GM21526 (cell line): ENCODE data around the gene AMOTL1.

ENCODE experiments used
- ATAC-seq: cut with Tn5 transposase; IDR thresholded peaks from one replicate; pipeline ENCODE4 v1.9.1; 2021; ENCODE audit warnings: moderate library complexity; ENCODE audit not compliant: unreplicated experiment, low FRiP score

AMOTL1 gene

DNA sequence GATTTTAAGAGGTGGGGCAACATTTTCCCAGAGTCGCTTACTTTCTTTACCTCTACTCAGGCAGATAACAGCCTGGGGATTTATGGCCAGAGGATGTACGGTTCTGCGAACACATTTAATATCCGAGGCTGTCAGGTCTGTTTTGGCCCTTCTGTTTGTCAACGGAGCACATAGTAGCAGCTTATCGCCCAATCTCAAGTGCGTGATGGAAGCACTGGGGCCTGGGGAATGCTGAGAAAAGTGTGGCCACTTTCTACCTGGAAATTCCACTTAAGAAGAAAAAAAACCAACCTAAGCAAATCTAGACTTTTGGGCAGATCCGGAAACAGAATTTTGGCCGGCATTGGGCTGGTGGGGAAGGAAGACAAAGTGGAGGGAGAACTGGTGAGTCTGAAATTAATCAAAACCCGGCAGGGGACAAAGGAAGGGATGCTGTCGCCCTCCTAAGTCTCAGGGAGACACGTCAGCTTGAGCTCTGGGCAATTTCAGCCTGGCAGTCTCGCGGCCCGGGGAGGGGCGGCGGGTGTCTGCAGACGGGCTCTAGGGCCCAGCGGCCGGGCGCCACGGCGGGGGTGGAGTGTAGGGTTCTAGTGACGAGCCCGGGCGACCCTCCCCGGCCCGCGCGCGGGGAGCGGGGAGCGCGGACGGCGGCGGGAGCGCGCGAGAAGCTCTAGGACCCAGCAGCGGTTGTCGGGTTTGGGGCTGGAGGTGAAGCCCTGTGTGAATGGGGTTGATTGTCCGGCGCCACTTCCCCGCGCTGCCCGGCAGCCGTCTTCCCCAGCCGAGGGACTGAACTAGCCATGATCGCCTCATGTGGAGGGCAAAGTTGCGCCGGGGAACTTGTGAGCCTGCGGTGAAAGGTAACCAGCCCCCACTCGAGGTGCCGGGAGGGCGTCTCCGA, at the start of gene AMOTL1:
TSS of gene AMOTL1 (plus strand) at position 656 of the 901 bp plus-strand sequence. CDS start at position 812, 156 bp downstream.
- ATAC-seq, result peak; percentile 58

- ATAC-seq, result no peak
These were observed 48.3 kb upstream of the AMOTL1 start for GRCh38 chr11:94719876-94720275.

DNA sequence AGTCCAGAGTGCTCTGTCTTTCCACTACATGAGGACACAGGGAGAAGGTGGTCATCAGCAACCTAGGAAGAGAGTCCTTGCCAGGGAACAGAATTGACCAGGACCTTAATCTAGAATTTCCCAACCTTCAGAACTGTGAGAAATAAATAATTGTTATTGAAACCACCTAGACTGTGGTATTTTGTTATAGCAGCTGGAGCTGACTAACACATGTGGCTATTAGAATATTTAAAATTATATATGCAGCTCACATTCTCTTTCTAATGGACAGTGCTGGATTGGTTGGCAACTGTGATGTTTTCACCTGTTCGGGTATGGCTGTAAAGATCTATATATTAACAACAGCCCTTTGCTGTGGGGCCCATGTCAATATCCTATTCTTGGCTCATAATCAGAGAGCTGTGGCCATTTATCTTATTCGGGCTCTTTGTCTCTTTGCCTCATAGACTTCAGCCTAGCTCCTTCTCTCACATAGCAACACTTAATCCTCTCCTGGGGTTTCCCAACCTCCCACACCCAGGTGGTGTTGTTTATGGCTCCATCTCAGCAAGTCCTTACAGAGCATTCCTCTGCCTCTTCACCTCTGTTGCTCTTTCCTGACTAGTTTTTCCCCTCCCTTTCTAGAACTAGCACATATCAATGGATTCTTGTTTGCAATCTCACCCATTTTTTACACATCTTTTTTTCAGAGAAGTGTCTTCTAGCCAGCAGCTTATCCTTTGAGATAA, 46.4 kb upstream of the AMOTL1 start:
- no peak for ATAC-seq

DNA sequence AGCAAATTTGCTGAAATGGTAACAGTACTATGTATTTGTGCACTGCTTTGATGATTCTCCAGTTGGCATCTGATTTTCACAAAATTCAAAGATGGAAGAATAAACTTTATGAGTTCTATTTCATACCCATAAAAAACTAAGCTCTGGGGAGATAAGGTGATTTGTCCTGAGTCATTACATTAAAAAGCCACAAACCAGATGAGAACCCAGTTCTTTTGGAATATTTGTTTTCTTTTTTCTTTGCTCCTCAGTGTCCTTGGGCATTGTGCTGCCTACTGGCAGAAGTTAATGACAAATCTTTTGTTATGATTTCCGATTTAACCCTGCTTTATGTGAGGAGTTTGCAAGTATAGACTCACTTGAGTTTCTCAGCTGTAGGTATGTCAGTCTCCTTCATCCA, 45.4 kb upstream of the AMOTL1 start:
- ATAC-seq, result no peak

GRCh38 chr11:94725097-94725496, 43.1 kb upstream of the AMOTL1 start:
- no peak for ATAC-seq

GRCh38 chr11:94727819-94728218, 40.3 kb upstream of the AMOTL1 start:
- no peak for ATAC-seq

DNA sequence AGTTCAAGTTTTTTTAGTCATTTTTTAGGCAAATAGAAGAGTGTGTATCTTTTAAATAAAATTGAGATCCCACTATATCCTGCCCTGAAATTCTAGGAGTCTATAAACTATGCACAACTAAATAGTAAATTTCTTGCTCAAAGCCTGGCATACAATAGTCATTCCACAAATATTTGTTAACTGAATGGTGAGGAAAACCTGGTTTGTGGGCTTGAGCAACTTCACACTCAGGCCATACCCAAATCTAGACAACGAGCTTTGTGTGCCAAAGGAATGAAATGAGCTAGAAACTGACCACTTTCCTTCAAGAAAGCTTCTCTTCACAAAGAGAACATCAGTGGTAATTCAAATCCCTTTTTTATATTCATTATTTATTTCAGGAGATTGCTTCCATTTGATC, 39.6 kb upstream of the AMOTL1 start:
- no peak for ATAC-seq

GRCh38 chr11:94728966-94729751, 39.0 kb upstream of the AMOTL1 start:
- no peak for ATAC-seq

DNA sequence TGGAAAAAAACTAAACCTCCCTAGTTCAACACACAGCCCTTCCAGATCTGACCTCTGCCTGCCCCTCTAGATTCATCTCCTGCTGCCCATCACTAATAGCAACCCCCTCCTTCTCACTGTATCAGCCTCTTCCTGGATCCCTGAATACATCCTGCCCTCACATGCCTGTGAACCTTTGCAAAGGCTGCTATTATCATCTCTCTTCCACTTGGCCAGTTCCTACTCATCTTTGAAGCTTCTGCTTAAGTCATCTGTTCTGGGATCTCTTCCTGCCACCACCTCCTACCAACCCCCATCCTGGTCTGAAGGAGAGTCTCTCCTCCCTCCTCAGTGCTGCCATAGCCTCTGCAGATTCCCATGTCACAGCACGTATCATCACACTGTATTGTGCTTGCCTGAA, 38.0 kb upstream of the AMOTL1 start:
- no peak for ATAC-seq

DNA sequence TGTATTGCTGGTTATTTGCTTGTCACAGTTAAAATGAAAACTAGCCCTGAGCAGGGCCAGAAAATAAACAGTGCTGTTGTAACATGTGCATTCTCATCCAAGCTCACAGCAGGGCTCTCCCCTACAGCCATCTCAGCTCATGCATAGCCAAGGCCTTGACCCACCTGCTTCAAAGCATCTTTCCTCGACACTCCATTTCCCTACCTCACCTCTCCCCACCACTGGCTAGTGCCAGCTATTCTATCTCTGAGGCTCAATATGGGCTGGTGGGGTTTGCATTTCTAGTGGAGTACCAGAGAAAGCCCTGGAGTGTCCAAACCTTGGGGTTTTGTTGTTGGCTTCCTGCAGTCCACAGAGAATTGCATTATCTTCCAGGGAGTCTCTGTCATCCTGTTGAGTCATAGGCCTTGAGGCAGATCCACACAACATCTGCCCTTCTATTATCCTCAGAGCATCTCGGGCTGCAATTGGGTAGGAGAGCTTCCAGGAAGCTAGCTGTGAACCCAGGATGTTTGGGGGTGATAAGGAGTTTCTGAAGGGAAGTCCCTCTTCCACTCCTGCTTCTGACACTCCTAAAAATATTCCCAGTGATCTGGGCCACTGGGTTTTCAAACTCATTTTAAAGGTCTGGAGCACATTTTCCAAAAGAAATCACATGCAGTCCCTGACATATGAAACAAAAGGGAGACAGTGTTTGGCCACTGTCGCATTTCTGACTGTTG, 36.1 kb upstream of the AMOTL1 start:
- ATAC-seq, result no peak

DNA sequence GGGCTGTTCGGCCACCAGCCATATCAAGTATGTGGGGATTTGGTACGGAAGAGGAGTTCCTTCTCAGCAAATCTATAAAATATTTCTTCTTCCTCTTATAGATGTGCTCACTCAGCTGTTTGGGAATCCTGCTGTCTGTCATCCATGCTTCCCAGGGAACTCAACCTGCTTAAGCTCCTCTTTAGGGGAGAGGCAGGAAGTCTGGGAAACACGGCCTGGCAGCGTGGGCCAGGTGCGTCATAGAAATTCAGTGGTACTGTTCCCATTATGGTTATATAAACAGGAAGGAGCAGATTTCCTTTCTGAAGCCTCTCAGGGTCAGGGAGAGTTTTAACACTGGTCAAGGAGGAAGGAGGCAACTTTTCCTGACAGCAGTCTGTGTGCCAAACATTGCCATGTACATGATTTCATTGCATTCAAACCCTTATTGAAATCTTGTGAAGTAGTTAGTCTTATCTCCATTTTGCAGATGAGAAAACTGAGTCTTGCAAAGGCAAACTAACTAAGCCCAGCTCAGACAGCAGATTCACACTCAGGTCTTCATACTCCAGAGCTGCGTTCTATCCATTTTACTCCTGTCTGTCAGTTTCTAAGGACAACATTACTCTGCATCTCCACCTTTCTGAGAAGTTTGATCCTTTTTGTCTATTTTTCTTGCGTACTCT, 35.4 kb upstream of the AMOTL1 start:
- no peak for ATAC-seq

DNA sequence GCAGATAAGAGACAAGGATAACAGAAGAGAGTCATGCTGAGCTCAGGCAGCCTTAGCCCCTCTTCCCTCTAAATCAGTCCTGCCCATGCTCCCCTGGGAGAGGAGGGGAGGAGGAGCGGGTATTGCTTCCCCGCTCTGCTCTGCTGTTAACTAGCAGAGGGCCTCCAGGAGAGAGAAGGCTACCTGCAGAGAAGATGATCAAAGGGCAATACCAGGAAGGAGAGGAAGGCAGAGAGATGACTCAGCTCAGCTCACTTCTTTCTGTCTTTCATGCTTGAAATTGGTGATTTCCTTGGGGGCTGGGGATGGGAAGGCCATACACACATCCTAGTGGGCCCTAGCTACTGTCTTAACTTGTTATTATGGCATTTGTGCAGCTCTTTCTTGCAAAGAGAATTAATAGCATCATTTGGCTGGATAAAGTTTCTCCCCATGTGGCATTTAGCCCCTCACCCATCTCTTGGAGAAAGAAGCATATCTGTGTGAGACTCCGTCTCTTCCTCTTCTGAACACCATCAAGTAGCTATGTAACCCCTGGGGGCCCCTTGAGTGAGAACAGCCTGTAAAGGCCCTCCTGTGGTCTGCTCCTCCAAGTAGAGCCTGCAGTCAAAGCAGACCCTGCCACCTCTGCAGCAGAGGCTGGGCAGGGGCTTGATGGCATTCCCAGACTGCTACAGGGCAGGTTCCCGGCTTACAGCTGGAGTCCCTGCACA, 33.4 kb upstream of the AMOTL1 start:
- no peak for ATAC-seq

DNA sequence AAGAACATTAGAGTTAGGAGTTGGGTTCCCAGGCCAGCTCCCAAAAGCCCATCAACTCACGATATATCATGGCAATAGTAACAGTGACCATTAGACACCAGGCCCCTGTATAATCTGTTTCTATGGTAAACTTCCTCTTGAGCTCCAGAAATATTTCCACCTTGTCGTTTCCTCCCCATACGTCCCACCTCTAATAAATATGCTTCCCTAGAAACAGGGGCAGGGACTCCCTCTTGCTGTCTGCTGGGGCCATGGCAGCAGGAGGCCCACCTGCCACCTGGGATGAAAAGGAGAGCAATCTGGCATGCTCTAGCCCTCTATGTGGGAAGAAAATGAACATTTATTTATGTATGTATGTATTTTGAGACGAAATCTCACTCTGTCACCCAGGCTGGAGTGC, 32.2 kb upstream of the AMOTL1 start:
- ATAC-seq, result no peak

- ATAC-seq, result no peak
These were observed 31.0 kb upstream of the AMOTL1 start for GRCh38 chr11:94737171-94737611.

DNA sequence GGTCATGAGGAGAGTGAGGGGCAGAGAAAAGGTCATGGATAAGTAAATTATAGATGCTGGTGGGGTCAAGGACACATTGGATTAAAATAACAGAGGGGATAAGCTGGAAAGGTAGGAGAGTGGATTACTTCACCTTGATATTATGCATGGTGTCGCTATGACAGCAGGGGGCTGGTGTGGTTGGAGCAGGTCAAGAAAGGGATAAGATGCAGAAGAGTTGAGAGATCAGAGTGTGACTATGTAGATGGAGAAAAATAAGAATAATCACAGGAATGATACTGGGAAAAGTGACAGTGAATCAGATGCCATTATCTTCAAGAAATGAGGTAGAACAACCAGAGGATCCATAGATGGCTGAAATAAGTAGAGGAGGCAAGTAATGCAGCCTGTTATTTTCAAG, 29.4 kb upstream of the AMOTL1 start:
- no peak for ATAC-seq

DNA sequence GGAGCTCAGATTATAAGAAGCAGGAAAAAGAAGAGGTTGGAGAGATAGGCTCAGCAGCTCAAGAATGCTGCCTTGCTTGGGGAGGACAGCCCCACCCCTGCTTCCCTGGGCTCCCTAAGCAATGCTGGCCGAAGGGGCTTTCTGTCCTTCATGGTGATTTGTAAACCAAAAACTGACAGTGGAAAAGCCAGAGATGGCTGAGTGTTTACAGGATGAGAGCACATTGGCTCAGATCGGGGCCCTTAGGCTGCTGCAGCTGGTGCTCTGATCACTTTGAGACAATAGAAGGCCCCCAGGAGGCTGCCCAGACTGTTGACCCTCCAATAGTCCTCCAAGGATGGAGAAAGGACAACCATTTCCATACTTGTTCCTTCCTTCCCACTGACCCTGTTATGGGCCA, 28.8 kb upstream of the AMOTL1 start:
- no peak for ATAC-seq

- no peak for ATAC-seq
These were observed 27.8 kb upstream of the AMOTL1 start for GRCh38 chr11:94740083-94741021.

DNA sequence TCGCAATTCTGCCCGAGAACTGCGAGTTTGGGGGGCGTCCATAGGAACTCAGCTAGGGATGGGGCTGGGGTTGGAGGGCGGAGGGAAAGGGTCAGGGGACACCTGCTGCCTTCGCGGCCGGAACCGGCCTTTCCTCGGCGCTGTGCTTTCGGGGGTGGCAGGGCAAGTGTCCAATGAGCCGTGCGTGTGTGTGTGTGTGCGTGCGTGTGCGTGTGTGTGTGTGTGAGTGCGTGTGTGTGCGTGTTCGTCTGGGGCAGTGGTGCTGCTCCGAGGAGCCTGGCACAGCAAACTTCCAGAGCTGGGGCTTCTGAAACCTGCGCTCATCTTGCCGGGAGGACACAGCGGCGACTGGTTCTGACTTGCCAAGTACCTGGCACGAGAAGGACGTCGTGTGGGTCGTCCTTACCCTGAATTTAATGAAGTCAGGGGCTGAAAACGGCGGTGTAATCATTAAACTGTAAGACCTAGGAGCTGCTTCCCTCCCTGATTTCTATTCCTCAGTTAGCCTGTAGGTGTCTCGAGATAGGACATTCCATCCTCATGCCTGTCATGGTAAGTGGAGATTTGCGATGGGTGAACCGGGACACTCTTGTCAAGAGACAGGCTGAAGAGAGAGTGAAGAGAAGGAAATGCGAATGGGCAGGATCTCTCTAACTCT, 27.0 kb upstream of the AMOTL1 start:
- ATAC-seq, result no peak
